NT2/D1 (cell line): ENCODE results near the gene TFDP1.

Experiments used
- DNase-seq: peaks from one replicate; pipeline ENCODE4 v3.0.0-alpha.2; 2011; ENCODE audit warnings: low read depth, low spot score
- H3K27me3 ChIP-seq: 2 replicates; pipeline ENCODE4 v1.6.0; 2011; ENCODE audit warnings: mild to moderate bottlenecking; ENCODE audit not compliant: insufficient read length, insufficient read depth
- H3K36me3 ChIP-seq: 2 replicates; pipeline ENCODE4 v1.6.1; 2011; ENCODE audit warnings: mild to moderate bottlenecking, low read length, mixed read lengths; ENCODE audit not compliant: insufficient read depth, insufficient read length
- H3K4me1 ChIP-seq: 2 replicates; pipeline ENCODE4 v1.5.1; 2011; ENCODE audit not compliant: insufficient read depth, insufficient read length
- H3K4me3 ChIP-seq: 2 replicates; pipeline ENCODE4 v1.5.1; 2011; ENCODE audit warnings: low read depth; ENCODE audit not compliant: insufficient read length
- H3K9ac ChIP-seq: 2 replicates; pipeline ENCODE4 v1.6.0; 2011; ENCODE audit warnings: low read depth; ENCODE audit not compliant: insufficient read length
- H3K9me3 ChIP-seq: 2 replicates; pipeline ENCODE4 v1.5.1; 2011; ENCODE audit warnings: mild to moderate bottlenecking, low read length; ENCODE audit not compliant: insufficient read depth
- SUZ12 ChIP-seq: IDR thresholded peaks from 2 replicates; pipeline ENCODE4 v1.6.1; 2011; ENCODE audit not compliant: insufficient read length, insufficient read depth; ENCODE audit errors: extremely low read depth
- YY1 ChIP-seq: IDR thresholded peaks from 2 replicates; pipeline ENCODE4 v1.6.1; 2011; ENCODE audit not compliant: insufficient read length, insufficient read depth
- ZNF274 ChIP-seq: IDR thresholded peaks from 2 replicates; pipeline ENCODE4 v1.6.1; 2011; ENCODE audit warnings: mild to moderate bottlenecking, low read depth, low read length

TFDP1 gene

GRCh38 chr13:113638173-113638746 is 53.7 kb downstream of the TFDP1 start:
- H3K27me3 ChIP-seq: no peaks in the 10 kb centered on the region
- no peak overlapping the region for H3K4me3 ChIP-seq
- no peaks in the 10 kb centered on the region for H3K9me3 ChIP-seq
- DNase-seq: no peak
- H3K4me1 ChIP-seq: no peaks in the 10 kb centered on the region
- peaks cover 81% of the 10 kb centered on the region for H3K36me3 ChIP-seq
- no peak for TF ChIP-seq SUZ12
- TF ChIP-seq YY1: no peak
- no peak for TF ChIP-seq ZNF274
- H3K9ac ChIP-seq: no peak overlapping the region

- Histone ChIP-seq H3K4me1 (no peaks in the 10 kb centered on the region), H3K36me3 (peaks cover 76% of the 10 kb centered on the region), H3K27me3 (no peaks in the 10 kb centered on the region), H3K4me3 (no peak overlapping the region), H3K9me3 (no peaks in the 10 kb centered on the region), H3K9ac (no peak overlapping the region)
- no peak for DNase-seq
- TF ChIP-seq SUZ12: no peak
- TF ChIP-seq YY1: no peak
Observed at GRCh38 chr13:113638806-113639205, 54.3 kb downstream of the TFDP1 start.

- Histone ChIP-seq H3K9me3 (no peaks in the 10 kb centered on the region), H3K4me1 (no peaks in the 10 kb centered on the region), H3K4me3 (no peak overlapping the region), H3K36me3 (peaks cover 67% of the 10 kb centered on the region), H3K9ac (no peak overlapping the region), H3K27me3 (no peaks in the 10 kb centered on the region)
- TF ChIP-seq YY1 (no peak), ZNF274 (no peak), SUZ12 (no peak)
- no peak for DNase-seq
Observed at GRCh38 chr13:113639616-113640262, 55.2 kb downstream of the TFDP1 start.

GRCh38 chr13:113641426-113641825 is 56.9 kb downstream of the TFDP1 start:
- Histone ChIP-seq H3K9ac (no peak overlapping the region), H3K4me1 (no peaks in the 10 kb centered on the region), H3K27me3 (no peaks in the 10 kb centered on the region), H3K4me3 (no peak overlapping the region), H3K9me3 (no peaks in the 10 kb centered on the region), H3K36me3 (peaks cover 50% of the 10 kb centered on the region)
- DNase-seq: no peak
- TF ChIP-seq SUZ12 (no peak), ZNF274 (no peak), YY1 (no peak)

- H3K27me3 ChIP-seq: no peaks in the 10 kb centered on the region
- H3K9me3 ChIP-seq: no peaks in the 10 kb centered on the region
- TF ChIP-seq SUZ12 (no peak), YY1 (no peak), ZNF274 (no peak)
- no peak overlapping the region for H3K4me3 ChIP-seq
- H3K9ac ChIP-seq: no peak overlapping the region
- H3K36me3 ChIP-seq: peaks cover 38% of the 10 kb centered on the region
- H3K4me1 ChIP-seq: no peaks in the 10 kb centered on the region
- DNase-seq: no peak
Observed at GRCh38 chr13:113642563-113642962, 58.0 kb downstream of the TFDP1 start.

GRCh38 chr13:113643593-113643992 is 59.0 kb downstream of the TFDP1 start:
- no peak for DNase-seq
- TF ChIP-seq SUZ12: no peak
- no peak for TF ChIP-seq ZNF274
- no peak for TF ChIP-seq YY1
- peaks cover 30% of the 10 kb centered on the region for H3K36me3 ChIP-seq

GRCh38 chr13:113644800-113645199 is 60.2 kb downstream of the TFDP1 start:
- Histone ChIP-seq H3K9ac (no peak overlapping the region), H3K4me3 (no peak overlapping the region), H3K9me3 (no peaks in the 10 kb centered on the region), H3K4me1 (no peaks in the 10 kb centered on the region), H3K36me3 (peaks cover 20% of the 10 kb centered on the region), H3K27me3 (no peaks in the 10 kb centered on the region)
- DNase-seq: no peak
- TF ChIP-seq YY1: no peak
- TF ChIP-seq SUZ12: no peak
- no peak for TF ChIP-seq ZNF274

More at GRCh38 chr13:113643593-113643992, 59.0 kb downstream of the TFDP1 start:
- Histone ChIP-seq H3K9ac (no peak overlapping the region), H3K4me1 (no peaks in the 10 kb centered on the region), H3K27me3 (no peaks in the 10 kb centered on the region), H3K4me3 (no peak overlapping the region), H3K9me3 (no peaks in the 10 kb centered on the region)
